ENCODE data around the gene MARVELD3.

DNA sequence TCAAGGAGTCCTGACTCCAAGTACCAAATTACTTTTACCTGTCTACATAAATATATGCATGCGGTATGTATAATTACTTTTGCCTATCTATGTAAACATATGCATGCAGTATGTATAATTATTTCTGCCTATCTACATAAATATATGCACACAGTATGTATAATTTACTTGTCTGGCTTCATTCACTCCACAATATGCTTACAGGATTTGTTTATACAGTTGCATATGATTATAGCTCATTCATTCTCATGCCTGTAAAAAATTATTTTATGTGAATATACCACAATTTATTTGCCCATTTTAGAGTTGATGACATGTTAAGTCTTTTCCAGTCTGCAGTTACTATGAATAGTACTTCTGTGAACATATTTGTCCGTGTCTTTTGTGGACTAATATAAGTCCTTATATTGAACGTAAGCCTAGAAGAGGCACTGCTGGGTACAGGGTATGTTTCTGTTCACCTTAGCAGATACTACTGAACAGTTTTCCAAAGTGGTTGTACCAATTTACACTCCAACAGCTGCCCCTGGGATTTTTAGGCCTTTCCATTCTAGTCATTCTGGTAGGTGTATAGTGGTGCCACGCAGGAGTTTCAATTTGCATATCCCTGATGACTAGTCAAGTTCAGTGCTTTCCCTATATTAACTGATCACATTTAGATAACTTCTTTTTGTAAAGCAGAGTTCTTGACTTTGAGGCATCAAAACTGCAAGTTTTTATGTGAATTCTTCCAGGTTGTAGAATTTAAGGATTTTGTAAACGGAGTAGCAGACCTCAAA lies 47.0 kb downstream of the MARVELD3 start:
- TF ChIP-seq, protein P1, sequence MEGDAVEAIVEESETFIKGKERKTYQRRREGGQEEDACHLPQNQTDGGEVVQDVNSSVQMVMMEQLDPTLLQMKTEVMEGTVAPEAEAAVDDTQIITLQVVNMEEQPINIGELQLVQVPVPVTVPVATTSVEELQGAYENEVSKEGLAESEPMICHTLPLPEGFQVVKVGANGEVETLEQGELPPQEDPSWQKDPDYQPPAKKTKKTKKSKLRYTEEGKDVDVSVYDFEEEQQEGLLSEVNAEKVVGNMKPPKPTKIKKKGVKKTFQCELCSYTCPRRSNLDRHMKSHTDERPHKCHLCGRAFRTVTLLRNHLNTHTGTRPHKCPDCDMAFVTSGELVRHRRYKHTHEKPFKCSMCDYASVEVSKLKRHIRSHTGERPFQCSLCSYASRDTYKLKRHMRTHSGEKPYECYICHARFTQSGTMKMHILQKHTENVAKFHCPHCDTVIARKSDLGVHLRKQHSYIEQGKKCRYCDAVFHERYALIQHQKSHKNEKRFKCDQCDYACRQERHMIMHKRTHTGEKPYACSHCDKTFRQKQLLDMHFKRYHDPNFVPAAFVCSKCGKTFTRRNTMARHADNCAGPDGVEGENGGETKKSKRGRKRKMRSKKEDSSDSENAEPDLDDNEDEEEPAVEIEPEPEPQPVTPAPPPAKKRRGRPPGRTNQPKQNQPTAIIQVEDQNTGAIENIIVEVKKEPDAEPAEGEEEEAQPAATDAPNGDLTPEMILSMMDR (IDR thresholded peaks at IDR 0.05; ENCODE audit: low read length): no peak
- no peak for TF ChIP-seq EZH2 (IDR thresholded peaks at IDR 0.05; ENCODE audit: borderline replicate concordance, low read length)
